HepG2 (cell line): ENCODE data around the gene C1orf35. TPM values are rescaled to one million over a fixed set of nuclear protein-coding genes. Genes with fewer than 3 reads are reported as not detected.

ENCODE experiments used
- ATAC-seq: fragments of 200-7000 bp; cut with Tn5 transposase; 3 replicates; pipeline ENCODE4 v1.9.1; 2020; ENCODE audit warnings: mild to moderate bottlenecking, moderate library complexity
- BruUV-seq: library from RNA; stranded (reverse); fragments of 400-500 nt; replicated peaks from 2 replicates; lab custom pipeline; 2021; lab: Mats Ljungman, UMichigan
- CTCF ChIA-PET: fragments of 300-600 bp; formaldehyde crosslinking; extraction: SDS; loops from one replicate; lab custom pipeline; 2021; ENCODE audit warnings: low total read pairs, inconsistent platforms, low intra/inter-chr PET ratio; lab: Yijun Ruan, JAX
- POLR2A ChIA-PET: fragments of 350-600 bp; sonication (Branson Sonifier 250); formaldehyde crosslinking; loops from one replicate; lab custom pipeline; 2020; ENCODE audit warnings: antibody characterized with exemption, inconsistent platforms; lab: Yijun Ruan, JAX
- DNase-seq: peaks from one replicate; pipeline ENCODE4 v3.0.0-alpha.2; 2015; ENCODE audit warnings: low spot score
- FAIRE-seq: peaks from 3 replicates; lab custom pipeline; 2011; peaks lifted over from hg19 to GRCh38; lab: Jason Lieb, UNC
- H2AFZ ChIP-seq: one replicate; pipeline ENCODE4 v1.6.1; 2011; ENCODE audit warnings: low read length, inconsistent platforms
- H3K27ac ChIP-seq: fragments of 300-600 bp; 3 replicates; pipeline ENCODE4 v1.8.0; 2011; ENCODE audit warnings: mixed run types, mild to moderate bottlenecking, mixed read lengths, low read length, inconsistent platforms; ENCODE audit not compliant: insufficient read depth; ENCODE audit errors: extremely low read length
- H3K27me3 ChIP-seq, 2 experiments: fragments of 200-600 bp in 1 of 2; 2 replicates in 1 of 2; 3 replicates in 1 of 2; pipeline versions ENCODE4 v1.6.0 to v1.8.0; 2011; ENCODE audit warnings: low read length in 2 of 2, mild to moderate bottlenecking in 2 of 2, moderate library complexity in 2 of 2, inconsistent platforms in 1 of 2; ENCODE audit not compliant: insufficient read depth in 2 of 2, control insufficient read depth in 1 of 2
- H3K36me3 ChIP-seq, 2 experiments: fragments of 200-600 bp in 1 of 2; replicated peaks in 1 of 2; 2 replicates in 1 of 2; 3 replicates in 1 of 2; pipeline versions ENCODE4 v1.5.1 to v1.8.0; 2011; ENCODE audit warnings: low read length in 2 of 2, inconsistent platforms in 1 of 2; ENCODE audit not compliant: insufficient read depth in 2 of 2, control insufficient read depth in 1 of 2
- H3K4me1 ChIP-seq: 2 replicates; pipeline ENCODE4 v1.5.1; 2012; ENCODE audit warnings: low read length, inconsistent platforms; ENCODE audit not compliant: insufficient read depth
- H3K4me2 ChIP-seq: 2 replicates; pipeline ENCODE4 v1.6.0; 2011; ENCODE audit warnings: low read depth, low read length, inconsistent platforms
- H3K4me3 ChIP-seq, 3 experiments: fragments of 200-600 bp in 1 of 3; sonication (generic), shearing (Covaris generic) in 1 of 3; replicated peaks in 1 of 3; 2 replicates each; pipeline ENCODE4 v1.5.1; 2011 to 2016; ENCODE audit warnings: low read length in 3 of 3, inconsistent platforms in 2 of 3, low read depth in 2 of 3, mild to moderate bottlenecking in 2 of 3, control low read depth in 1 of 3, mixed read lengths in 1 of 3; ENCODE audit not compliant: insufficient read depth in 1 of 3
- H3K79me2 ChIP-seq: one replicate; pipeline ENCODE4 v1.6.1; 2011; ENCODE audit warnings: low read length, inconsistent platforms; ENCODE audit not compliant: insufficient read depth
- H3K9ac ChIP-seq: 2 replicates; pipeline ENCODE4 v1.6.0; 2011; ENCODE audit warnings: mild to moderate bottlenecking, low read depth, low read length, inconsistent platforms; ENCODE audit not compliant: insufficient read depth
- H3K9me3 ChIP-seq: 2 replicates; pipeline ENCODE4 v1.5.1; 2012; ENCODE audit warnings: mild to moderate bottlenecking, low read length
- H4K20me1 ChIP-seq: 2 replicates; pipeline ENCODE4 v1.6.0; 2011; ENCODE audit warnings: inconsistent platforms, mild to moderate bottlenecking, low read length, moderate library complexity; ENCODE audit not compliant: insufficient read depth
- AGO2 ChIP-seq: fragments of 200-400 bp; formaldehyde crosslinking; optimal IDR thresholded peaks from 2 replicates; pipeline ENCODE3; 2017; ENCODE audit warnings: mild to moderate bottlenecking, low read depth, low read length, moderate library complexity
- MZF1 ChIP-seq: sonication (generic); formaldehyde crosslinking; IDR thresholded peaks from 2 replicates; pipeline ENCODE4 v1.8.1; 2023; ENCODE audit warnings: mild to moderate bottlenecking, missing genetic modification reagents, borderline replicate concordance
- ZMYM4 ChIP-seq: sonication (generic); formaldehyde crosslinking; IDR thresholded peaks from 2 replicates; pipeline ENCODE4 v1.8.1; 2023; ENCODE audit warnings: mild to moderate bottlenecking, missing genetic modification reagents
- ZNF232 ChIP-seq: sonication (generic); formaldehyde crosslinking; IDR thresholded peaks from 2 replicates; pipeline ENCODE4 v1.4.0; 2020; ENCODE audit warnings: missing genetic modification reagents, borderline replicate concordance
- ZNF441 ChIP-seq: sonication (generic); formaldehyde crosslinking; IDR thresholded peaks from 2 replicates; pipeline ENCODE4 v1.7.0; 2021; ENCODE audit warnings: missing genetic modification reagents, borderline replicate concordance
- WGBS: methylation state at CpG from one replicate; pipeline ENCODE4 v1.1.6; 2017; ENCODE audit warnings: low lambda C conversion rate; 5-methylcytosine and 5-hydroxymethylcytosine counted together
- in situ Hi-C: cut with HindIII; loops from 2 replicates; pipeline ENCODE4 v1.10.0; 2017; ENCODE audit warnings: low pct_unique_long_range_greater_than_20kb; ENCODE audit not compliant: extremely low pct_ligation_motif_present
- intact Hi-C: fragments of 100-400 bp; cut with micrococcal nuclease; formaldehyde crosslinking; loops from one replicate; pipeline ENCODE4 v1.10.0; 2022; ENCODE audit not compliant: unreplicated experiment
- polyA plus RNA-seq, 8 experiments: library from polyadenylated mRNA; depleted of rRNA in 3 of 8; stranded (reverse) in 7 of 8; unstranded in 1 of 8; fragments of >200 nt; fragmentation: Illumina TruSeq in 4 of 8; extraction: Trizol in 4 of 8; gene quantifications; 2 replicates each; pipeline versions ENCODE4 v1.2.1 to v1.2.3, GENCODE V29; 2011 to 2016; ENCODE audit warnings: low read depth in 4 of 8, missing spikeins in 1 of 8, mixed read lengths in 1 of 8; ENCODE audit not compliant: insufficient read depth in 1 of 8
- total RNA-seq, 5 experiments: library from RNA; depleted of rRNA; stranded (reverse); fragments of >200 nt; fragmentation: Illumina TruSeq; extraction: Trizol; gene quantifications; 2 replicates each; pipeline ENCODE4 v1.2.3, GENCODE V29; 2016; ENCODE audit warnings: low read depth in 1 of 5

The C1orf35 gene
- total and polyA plus RNA-seq, 2 of the 13 experiments (the other 11 are each of a cell fraction or from before 2014, with no cell fraction given), result 8.1 to 19.3 TPM

- intact Hi-C loops, result no loop called here
- H3K4me2 ChIP-seq, result peak overlapping the region; percentile 93
- BruUV-seq, result no TSS peak
- H3K9me3 ChIP-seq, result no peaks in the 10 kb centered on the region
- H3K27ac ChIP-seq, result peak overlapping the region; percentile 79
- peaks cover 18% of the 10 kb centered on the region for H3K79me2 ChIP-seq
- H3K27me3 ChIP-seq, result no peaks in the 10 kb centered on the region; a peak in 1 of 5 replicates
- ChIA-PET CTCF (no interaction called here), POLR2A (interaction anchor here (0.8 to 1.3 kb wide), 2 partner anchors 8 to 24 kb away, joined by 3 read pairs; no protein-coding TSS in a partner anchor)
- peaks cover 2 to 7% of the 10 kb centered on the region in 2 experiments; a peak in 2 of 5 replicates for H3K36me3 ChIP-seq
- FAIRE-seq (no peak), ATAC-seq (no peak), DNase-seq (no peak)
- peak overlapping the region; percentile 90 to 99 (median 97) for H3K4me3 ChIP-seq
- TF ChIP-seq ZNF232 (0 out of 2 replicates have a peak, but pooled peaks have one; percentile 7), ZMYM4 (CRISPR knock-in tag) (no peak), ZNF441 (CRISPR knock-in tag) (0 out of 2 replicates have a peak, but pooled peaks have one; percentile 0)
- in situ Hi-C loops, result no loop called here
- H3K9ac ChIP-seq, result peak overlapping the region; percentile 97
- H4K20me1 ChIP-seq, result no peaks in the 10 kb centered on the region
- no peak overlapping the region for H2AFZ ChIP-seq
- WGBS, result 27% methylated on average over 5 of the region's 11 CpGs
- peaks cover 35% of the 10 kb centered on the region for H3K4me1 ChIP-seq
Observed at GRCh38 chr1:228108055-228108690, 5.0 kb upstream of the C1orf35 start.

GRCh38 chr1:228107636-228108035 lies 4.5 kb upstream of the C1orf35 start:
- H3K4me2 ChIP-seq, result peak overlapping the region; percentile 93
- TF ChIP-seq MZF1 (no peak), AGO2 (peak; percentile 55)
- no peak overlapping the region for H3K27ac ChIP-seq
- peaks cover 35% of the 10 kb centered on the region for H3K4me1 ChIP-seq
- H3K4me3 ChIP-seq, result peak overlapping the region in 1 of 3 experiments; percentile 99; a peak in 2 of 6 replicates
- peak overlapping the region; percentile 97; the same call in 1 of the 2 replicates for H3K9ac ChIP-seq
- DNase-seq, result no peak
- no TSS peak for BruUV-seq
- H3K9me3 ChIP-seq, result no peaks in the 10 kb centered on the region
- WGBS, result 98% methylated on average over 7 of the region's 19 CpGs
- POLR2A ChIA-PET, result no interaction called here
- CTCF ChIA-PET, result no interaction called here
- FAIRE-seq, result no peak
- H3K27me3 ChIP-seq, result no peaks in the 10 kb centered on the region; a peak in 1 of 5 replicates
- in situ Hi-C loops (no loop called here), intact Hi-C loops (no loop called here)
- H3K36me3 ChIP-seq, result peaks cover 2 to 7% of the 10 kb centered on the region in 2 experiments; a peak in 2 of 5 replicates
- no peak for ATAC-seq
- no peak overlapping the region for H2AFZ ChIP-seq
- H3K79me2 ChIP-seq, result peaks cover 18% of the 10 kb centered on the region
- no peaks in the 10 kb centered on the region for H4K20me1 ChIP-seq
